ENCODE data around the gene ZFHX2.

The ZFHX2 gene

GRCh38 chr14:23514644-23514957 is 37.0 kb downstream of the ZFHX2 start:
- H3K27me3 ChIP-seq (ENCODE audit: insufficient read depth, low read length) = 0 out of 2 replicates have a peak, but pooled peaks cover 3% of the 10 kb centered on the region
- no peaks in the 10 kb centered on the region for H3K79me2 ChIP-seq (ENCODE audit: control insufficient read depth, insufficient read depth, low read length, unreplicated experiment)
- no peak overlapping the region for H3K27ac ChIP-seq (ENCODE audit: low read depth, low read length)
- no peaks in the 10 kb centered on the region for H3K36me3 ChIP-seq (ENCODE audit: insufficient read depth, low read length)
- H3K4me3 ChIP-seq (ENCODE audit: low read depth, low read length) = no peak overlapping the region
- H2AFZ ChIP-seq (ENCODE audit: low read length, unreplicated experiment) = no peak overlapping the region
- H3K4me1 ChIP-seq (ENCODE audit: control insufficient read depth, insufficient read depth, low read length, unreplicated experiment) = no peaks in the 10 kb centered on the region

- Histone ChIP-seq H2AFZ (ENCODE audit: low read length, unreplicated experiment) (no peak overlapping the region), H3K4me1 (ENCODE audit: control insufficient read depth, insufficient read depth, low read length, unreplicated experiment) (no peaks in the 10 kb centered on the region), H3K36me3 (ENCODE audit: insufficient read depth, low read length) (no peaks in the 10 kb centered on the region), H3K27me3 (ENCODE audit: insufficient read depth, low read length) (0 out of 2 replicates have a peak, but pooled peaks cover 3% of the 10 kb centered on the region), H3K4me3 (ENCODE audit: low read depth, low read length) (no peak overlapping the region), H3K27ac (ENCODE audit: low read depth, low read length) (no peak overlapping the region), H3K79me2 (ENCODE audit: control insufficient read depth, insufficient read depth, low read length, unreplicated experiment) (no peaks in the 10 kb centered on the region)
These were observed 37.5 kb downstream of the ZFHX2 start for GRCh38 chr14:23513818-23514643.

GRCh38 chr14:23513005-23513817 is 38.4 kb downstream of the ZFHX2 start:
- H3K36me3 ChIP-seq (ENCODE audit: insufficient read depth, low read length) = no peaks in the 10 kb centered on the region
- 0 out of 2 replicates have a peak, but pooled peaks cover 3% of the 10 kb centered on the region for H3K27me3 ChIP-seq (ENCODE audit: insufficient read depth, low read length)
- no peak overlapping the region for H3K27ac ChIP-seq (ENCODE audit: low read depth, low read length)
- no peak overlapping the region for H3K4me3 ChIP-seq (ENCODE audit: low read depth, low read length)
- no peaks in the 10 kb centered on the region for H3K4me1 ChIP-seq (ENCODE audit: control insufficient read depth, insufficient read depth, low read length, unreplicated experiment)
- H3K79me2 ChIP-seq (ENCODE audit: control insufficient read depth, insufficient read depth, low read length, unreplicated experiment) = no peaks in the 10 kb centered on the region
- no peak overlapping the region for H2AFZ ChIP-seq (ENCODE audit: low read length, unreplicated experiment)

DNA sequence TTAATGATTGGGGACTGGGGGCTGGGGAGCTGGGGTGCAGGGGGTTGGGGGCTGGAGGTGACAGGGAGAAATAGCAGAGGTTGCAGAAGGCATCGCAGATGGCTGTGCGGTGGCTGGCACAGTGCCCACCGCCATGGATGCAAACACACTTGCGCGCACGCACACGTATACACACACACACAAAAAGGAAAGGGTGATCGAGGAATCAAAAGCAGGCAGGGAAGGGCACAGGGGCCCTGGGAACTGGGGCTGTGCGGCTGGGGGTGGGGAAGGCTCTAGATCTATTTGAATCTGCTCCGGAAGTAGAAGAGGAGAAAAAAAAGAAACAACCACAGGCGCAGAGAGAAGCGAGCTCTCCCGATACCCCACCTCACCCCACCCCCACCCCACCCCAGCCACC is 39.4 kb downstream of the ZFHX2 start:
- H3K36me3 ChIP-seq (ENCODE audit: insufficient read depth, low read length) = no peaks in the 10 kb centered on the region
- H2AFZ ChIP-seq (ENCODE audit: low read length, unreplicated experiment) = no peak overlapping the region
- no peak overlapping the region for H3K4me3 ChIP-seq (ENCODE audit: low read depth, low read length)
- H3K27ac ChIP-seq (ENCODE audit: low read depth, low read length) = no peak overlapping the region
- no peaks in the 10 kb centered on the region for H3K4me1 ChIP-seq (ENCODE audit: control insufficient read depth, insufficient read depth, low read length, unreplicated experiment)
- no peaks in the 10 kb centered on the region for H3K79me2 ChIP-seq (ENCODE audit: control insufficient read depth, insufficient read depth, low read length, unreplicated experiment)
- no peaks in the 10 kb centered on the region for H3K27me3 ChIP-seq (ENCODE audit: insufficient read depth, low read length)

DNA sequence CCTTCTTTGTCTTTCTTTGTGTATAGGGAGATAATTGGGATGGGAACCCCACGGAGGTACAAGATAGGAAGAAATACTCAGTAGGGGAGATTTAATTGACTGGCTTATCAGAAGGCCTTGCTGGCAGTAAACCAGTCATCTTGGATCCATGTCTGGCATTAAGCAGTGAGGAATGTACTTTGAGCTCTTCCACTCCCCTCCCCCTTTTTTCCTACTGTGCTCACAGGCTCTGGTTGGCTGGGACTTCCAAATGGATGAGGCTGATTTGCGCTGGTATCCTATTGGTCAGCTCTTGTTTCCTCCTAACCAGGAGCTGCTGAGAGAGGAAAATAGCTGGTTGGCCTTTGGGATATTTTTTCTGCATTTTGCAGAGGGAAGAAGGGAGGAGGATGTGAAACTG is 57.3 kb downstream of the ZFHX2 start:
- Histone ChIP-seq H2AFZ (ENCODE audit: low read length, unreplicated experiment) (no peak overlapping the region), H3K4me3 (ENCODE audit: low read depth, low read length) (no peak overlapping the region), H3K27me3 (ENCODE audit: insufficient read depth, low read length) (no peaks in the 10 kb centered on the region), H3K79me2 (ENCODE audit: control insufficient read depth, insufficient read depth, low read length, unreplicated experiment) (no peaks in the 10 kb centered on the region), H3K4me1 (ENCODE audit: control insufficient read depth, insufficient read depth, low read length, unreplicated experiment) (no peaks in the 10 kb centered on the region), H3K36me3 (ENCODE audit: insufficient read depth, low read length) (no peaks in the 10 kb centered on the region), H3K27ac (ENCODE audit: low read depth, low read length) (no peak overlapping the region)

GRCh38 chr14:23492618-23493272 is 58.8 kb downstream of the ZFHX2 start:
- H2AFZ ChIP-seq (ENCODE audit: low read length, unreplicated experiment) = no peak overlapping the region
- no peak overlapping the region for H3K4me3 ChIP-seq (ENCODE audit: low read depth, low read length)
- H3K4me1 ChIP-seq (ENCODE audit: control insufficient read depth, insufficient read depth, low read length, unreplicated experiment) = no peaks in the 10 kb centered on the region
- H3K27me3 ChIP-seq (ENCODE audit: insufficient read depth, low read length) = no peaks in the 10 kb centered on the region
- no peaks in the 10 kb centered on the region for H3K36me3 ChIP-seq (ENCODE audit: insufficient read depth, low read length)
- no peak overlapping the region for H3K27ac ChIP-seq (ENCODE audit: low read depth, low read length)
- no peaks in the 10 kb centered on the region for H3K79me2 ChIP-seq (ENCODE audit: control insufficient read depth, insufficient read depth, low read length, unreplicated experiment)

DNA sequence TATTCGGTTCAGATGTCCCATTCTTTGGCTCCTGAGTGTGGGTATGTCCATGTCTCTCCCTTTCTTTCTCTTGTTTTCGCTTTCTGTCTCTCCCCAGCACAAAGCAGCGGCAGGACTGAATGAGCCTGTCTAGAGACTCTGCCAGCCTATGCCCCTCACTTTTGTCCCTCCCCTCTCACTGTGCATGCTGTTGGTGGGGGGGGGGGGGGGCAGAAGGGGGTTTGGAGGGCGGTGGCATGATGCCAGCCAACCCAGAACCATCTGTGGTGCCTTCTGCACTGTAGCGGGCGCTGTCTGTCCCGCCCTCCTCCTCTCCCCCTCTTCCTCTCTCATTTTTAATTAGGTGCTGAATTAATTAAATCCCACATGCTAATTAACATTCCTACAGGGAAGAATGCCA is 64.3 kb downstream of the ZFHX2 start:
- Histone ChIP-seq H3K79me2 (ENCODE audit: control insufficient read depth, insufficient read depth, low read length, unreplicated experiment) (no peaks in the 10 kb centered on the region), H2AFZ (ENCODE audit: low read length, unreplicated experiment) (no peak overlapping the region), H3K27ac (ENCODE audit: low read depth, low read length) (no peak overlapping the region), H3K36me3 (ENCODE audit: insufficient read depth, low read length) (no peaks in the 10 kb centered on the region), H3K27me3 (ENCODE audit: insufficient read depth, low read length) (no peaks in the 10 kb centered on the region), H3K4me3 (ENCODE audit: low read depth, low read length) (no peak overlapping the region), H3K4me1 (ENCODE audit: control insufficient read depth, insufficient read depth, low read length, unreplicated experiment) (no peaks in the 10 kb centered on the region)

GRCh38 chr14:23486036-23486435 is 65.5 kb downstream of the ZFHX2 start:
- Histone ChIP-seq H3K36me3 (ENCODE audit: insufficient read depth, low read length) (no peaks in the 10 kb centered on the region), H3K4me3 (ENCODE audit: low read depth, low read length) (no peak overlapping the region), H3K79me2 (ENCODE audit: control insufficient read depth, insufficient read depth, low read length, unreplicated experiment) (no peaks in the 10 kb centered on the region), H3K27ac (ENCODE audit: low read depth, low read length) (no peak overlapping the region), H3K4me1 (ENCODE audit: control insufficient read depth, insufficient read depth, low read length, unreplicated experiment) (no peaks in the 10 kb centered on the region), H2AFZ (ENCODE audit: low read length, unreplicated experiment) (no peak overlapping the region), H3K27me3 (ENCODE audit: insufficient read depth, low read length) (no peaks in the 10 kb centered on the region)

- H3K79me2 ChIP-seq (ENCODE audit: control insufficient read depth, insufficient read depth, low read length, unreplicated experiment) = no peaks in the 10 kb centered on the region
- H3K36me3 ChIP-seq (ENCODE audit: insufficient read depth, low read length) = no peaks in the 10 kb centered on the region
- no peaks in the 10 kb centered on the region for H3K27me3 ChIP-seq (ENCODE audit: insufficient read depth, low read length)
- H3K27ac ChIP-seq (ENCODE audit: low read depth, low read length) = no peak overlapping the region
- H2AFZ ChIP-seq (ENCODE audit: low read length, unreplicated experiment) = no peak overlapping the region
- no peak overlapping the region for H3K4me3 ChIP-seq (ENCODE audit: low read depth, low read length)
- H3K4me1 ChIP-seq (ENCODE audit: control insufficient read depth, insufficient read depth, low read length, unreplicated experiment) = no peaks in the 10 kb centered on the region
These were observed 66.2 kb downstream of the ZFHX2 start for GRCh38 chr14:23485326-23485725.

DNA sequence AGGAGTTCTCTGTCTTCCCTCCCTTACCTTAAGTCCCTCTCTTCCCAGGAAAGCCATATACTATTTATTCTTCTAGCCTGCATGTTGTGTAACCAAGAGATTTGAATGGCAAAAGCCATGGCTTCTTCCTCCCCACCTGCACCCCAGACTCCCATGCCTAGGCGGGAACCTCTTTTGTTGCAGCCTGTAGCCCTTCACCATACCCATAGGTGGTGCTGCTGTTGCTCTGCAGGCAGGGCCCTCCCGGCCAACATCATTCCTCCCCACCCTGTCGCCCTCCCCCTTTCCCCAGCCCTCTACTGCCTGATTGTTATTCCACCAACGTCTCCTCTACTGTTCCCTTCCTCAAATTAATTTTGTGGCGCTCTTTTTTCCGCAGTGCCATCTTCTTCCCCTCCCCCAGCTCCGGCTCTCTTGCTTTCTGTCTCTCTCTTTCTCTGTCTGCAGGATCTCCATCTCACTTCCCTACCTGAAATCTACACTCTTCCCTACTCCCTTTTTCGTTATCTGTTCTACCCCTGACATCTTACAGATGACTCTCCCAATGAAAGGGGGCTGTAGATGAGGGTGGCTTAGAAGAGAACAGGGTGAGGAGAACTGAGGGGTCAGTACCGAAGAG is 68.2 kb downstream of the ZFHX2 start:
- no peaks in the 10 kb centered on the region for H3K4me1 ChIP-seq (ENCODE audit: control insufficient read depth, insufficient read depth, low read length, unreplicated experiment)
- no peak overlapping the region for H3K4me3 ChIP-seq (ENCODE audit: low read depth, low read length)
- no peaks in the 10 kb centered on the region for H3K27me3 ChIP-seq (ENCODE audit: insufficient read depth, low read length)
- no peaks in the 10 kb centered on the region for H3K79me2 ChIP-seq (ENCODE audit: control insufficient read depth, insufficient read depth, low read length, unreplicated experiment)
- no peak overlapping the region for H3K27ac ChIP-seq (ENCODE audit: low read depth, low read length)
- no peaks in the 10 kb centered on the region for H3K36me3 ChIP-seq (ENCODE audit: insufficient read depth, low read length)
- no peak overlapping the region for H2AFZ ChIP-seq (ENCODE audit: low read length, unreplicated experiment)

Data from ACC112 (cell line).